Ovary (tissue), 3 donors: Measurements from ENCODE around the gene MAGI1.

ENCODE experiments used
- CTCF ChIP-seq, 3 donors: fragments of 450-650 bp in 2 of 3; fragments of 200-600 bp in 1 of 3; IDR thresholded peaks; one replicate each; pipeline versions ENCODE4 v1.5.1 to v1.8.0; 2016 to 2022; ENCODE audit warnings: antibody characterized with exemption in 3 of 3, mild to moderate bottlenecking in 1 of 3
- EP300 ChIP-seq: sonication (generic); formaldehyde crosslinking; IDR thresholded peaks from one replicate; pipeline ENCODE4 v1.6.1; 2017; ENCODE audit warnings: antibody characterized with exemption
- POLR2A ChIP-seq: fragments of 450-650 bp; IDR thresholded peaks from one replicate; pipeline ENCODE4 v1.6.1; 2017; ENCODE audit warnings: antibody characterized with exemption, mild to moderate bottlenecking, moderate library complexity
- donor health status: DM: no; HTN: no; CAD: no.

DNA sequence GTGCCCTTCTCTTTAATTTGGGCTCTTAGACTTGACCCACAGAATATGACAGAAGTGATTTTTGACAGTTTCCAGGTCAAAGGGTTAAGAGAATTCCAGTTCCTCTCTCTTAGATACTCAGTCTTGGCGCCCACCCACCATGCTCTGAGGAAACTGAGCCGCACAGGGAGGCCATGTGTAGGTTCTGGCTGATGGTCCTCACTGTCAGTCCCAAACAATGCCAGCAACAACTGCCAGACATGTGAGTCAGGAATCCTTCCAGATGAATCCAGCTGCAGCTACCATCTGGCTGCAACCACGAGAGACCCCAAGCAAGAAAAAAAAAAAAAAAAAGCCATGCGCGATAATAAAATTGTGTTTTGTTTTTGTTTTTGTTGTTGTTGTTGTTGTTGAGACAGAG lies 326.6 kb downstream of the MAGI1 start:
- TF ChIP-seq CTCF (IDR thresholded peaks at IDR 0.05) (no peak), POLR2A (no peak), EP300 (no peak)
